GM21360 (cell line): ENCODE measurements around the gene PFKFB2.
"Not testable (repeated sequence)": the region's sequence is repeated elsewhere in the genome, so short reads cannot be mapped to it uniquely, and the experiment has no call there.

Experiments
- ATAC-seq: cut with Tn5 transposase; IDR thresholded peaks from one replicate; pipeline ENCODE4 v1.9.1; 2021; ENCODE audit warnings: mild to moderate bottlenecking, moderate library complexity; ENCODE audit not compliant: unreplicated experiment

PFKFB2 gene

DNA sequence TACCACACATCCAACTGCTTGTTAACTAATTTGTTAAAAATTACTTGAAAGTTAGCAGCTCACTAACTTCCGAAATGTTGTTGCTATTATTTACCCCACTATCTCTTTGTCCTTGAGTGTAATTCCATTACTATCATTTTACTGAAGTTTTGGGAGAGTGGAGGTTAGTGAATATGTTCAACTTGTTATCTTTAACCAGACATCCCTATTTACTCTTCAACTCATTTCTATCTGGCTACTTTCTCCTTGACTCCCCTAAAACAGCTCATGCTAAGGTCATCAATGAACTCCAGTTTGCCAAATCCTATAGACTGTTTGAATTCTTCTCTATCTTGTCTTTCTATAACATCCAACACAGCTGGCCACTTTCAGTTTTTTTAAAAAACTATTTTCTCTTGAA is 16.2 kb upstream of the PFKFB2 start:
- ATAC-seq: no peak

DNA sequence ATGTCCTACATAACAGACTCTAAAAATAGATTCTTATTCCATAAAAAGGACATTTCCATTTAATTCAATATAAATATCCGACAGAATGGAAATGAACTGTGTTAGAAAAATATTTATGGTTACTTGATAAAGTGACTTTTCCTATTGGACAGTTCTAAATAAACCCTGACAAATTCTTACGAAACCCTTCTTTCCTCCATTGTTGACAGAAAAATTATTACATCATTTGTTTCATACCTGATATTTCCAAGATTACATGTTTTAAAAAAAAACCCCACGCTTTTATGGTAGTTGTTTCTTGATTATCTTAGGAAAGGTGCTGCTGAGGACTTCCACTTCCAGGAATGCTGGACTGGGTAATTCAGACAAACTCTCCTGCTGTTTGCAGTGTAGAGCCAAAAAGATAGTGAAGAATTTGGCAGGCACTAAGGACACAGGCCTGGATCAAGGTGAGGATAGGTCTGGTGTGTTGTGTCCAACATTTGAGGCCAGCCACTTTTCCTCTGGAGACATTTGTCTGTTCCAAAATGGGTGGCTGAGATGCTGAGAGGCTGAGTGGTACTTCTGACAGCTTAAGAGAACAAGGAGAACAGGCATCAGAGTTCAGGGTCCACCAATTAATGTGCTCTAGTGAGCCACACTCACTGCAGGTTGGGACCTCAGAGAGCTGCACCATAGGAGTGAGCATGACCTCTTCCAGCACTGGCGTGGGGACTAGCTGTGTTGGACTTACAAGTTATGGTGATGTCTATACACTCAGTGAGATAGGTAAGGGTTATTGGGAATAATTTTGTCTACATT is 13.5 kb upstream of the PFKFB2 start:
- ATAC-seq: no peak

DNA sequence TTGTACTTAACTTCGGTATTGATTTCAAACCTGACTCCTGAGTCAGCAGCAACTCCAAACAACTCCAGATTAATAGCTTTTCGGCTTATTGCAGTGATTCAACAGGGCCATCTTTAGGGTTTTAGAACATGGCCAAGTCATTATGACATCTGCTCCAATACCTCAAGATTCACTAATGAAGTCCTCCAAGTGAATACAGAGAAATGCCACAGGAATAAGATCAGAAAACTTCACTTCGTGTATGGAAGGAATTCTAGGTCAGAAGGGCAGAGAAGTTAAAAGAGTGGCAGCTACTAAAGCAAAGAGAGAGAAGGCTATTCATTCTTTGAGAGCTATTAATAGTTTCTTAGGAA is 12.9 kb upstream of the PFKFB2 start:
- no peak for ATAC-seq

- not testable (repeated sequence) for ATAC-seq
Measured at GRCh38 chr1:207041397-207041796, 11.7 kb upstream of the PFKFB2 start.

DNA sequence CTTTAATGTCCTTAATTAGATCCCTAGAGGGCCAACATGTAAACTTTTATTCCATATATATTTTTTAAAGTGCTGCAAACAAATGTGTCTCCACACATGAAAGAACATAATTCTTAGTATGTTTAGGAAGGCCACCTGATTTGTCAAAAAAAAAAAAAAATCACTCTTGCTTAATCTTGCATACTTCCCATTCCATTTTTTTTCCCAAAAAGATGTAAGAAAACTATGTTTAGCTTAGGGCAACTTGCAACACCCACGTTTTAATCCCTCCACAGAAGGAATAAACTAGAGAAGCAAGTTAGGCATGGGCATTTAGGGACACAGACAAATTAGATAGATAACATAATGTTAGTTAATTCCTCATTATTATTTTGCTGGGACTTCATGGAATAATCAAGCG is 7.6 kb upstream of the PFKFB2 start:
- ATAC-seq: no peak

- no peak for ATAC-seq
Measured at GRCh38 chr1:207047505-207047904, 5.6 kb upstream of the PFKFB2 start.

DNA sequence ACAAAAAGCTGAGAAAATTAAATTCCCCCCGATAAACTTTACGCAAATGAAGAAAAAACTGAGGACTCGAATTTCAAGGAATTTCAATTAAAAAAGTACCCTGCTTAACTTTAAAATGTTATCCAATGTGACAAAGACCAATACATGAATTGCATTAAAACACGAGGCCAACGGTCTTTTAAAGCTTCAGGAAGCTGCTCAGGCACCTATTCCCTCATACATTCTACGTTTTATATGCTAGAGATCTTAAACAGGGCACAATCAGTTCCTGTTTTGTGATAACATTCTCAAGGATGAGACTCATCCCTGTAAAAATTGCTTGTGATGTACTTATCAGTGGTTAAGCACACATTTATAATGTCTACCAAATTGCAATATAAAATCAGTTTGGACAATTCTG is 5.0 kb upstream of the PFKFB2 start:
- ATAC-seq: no peak

DNA sequence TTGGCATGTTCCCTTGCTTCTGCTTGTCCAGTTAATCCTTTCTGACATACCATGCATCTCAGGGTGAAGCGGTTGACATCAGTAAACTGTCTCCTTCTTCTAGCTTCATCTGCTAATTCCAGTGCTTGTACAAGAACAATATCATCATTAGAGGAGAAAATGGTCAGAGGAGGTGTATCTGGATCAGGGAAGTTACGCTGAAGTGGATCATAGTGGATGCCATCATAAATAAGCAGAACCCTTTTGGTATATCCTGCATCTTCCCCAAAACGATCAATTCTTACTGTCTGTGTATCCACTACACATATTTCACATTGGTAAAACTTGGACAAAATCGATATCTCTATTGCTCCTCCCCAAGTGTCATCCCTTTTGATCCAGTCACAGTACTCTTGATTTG is 4.0 kb upstream of the PFKFB2 start:
- no peak for ATAC-seq

DNA sequence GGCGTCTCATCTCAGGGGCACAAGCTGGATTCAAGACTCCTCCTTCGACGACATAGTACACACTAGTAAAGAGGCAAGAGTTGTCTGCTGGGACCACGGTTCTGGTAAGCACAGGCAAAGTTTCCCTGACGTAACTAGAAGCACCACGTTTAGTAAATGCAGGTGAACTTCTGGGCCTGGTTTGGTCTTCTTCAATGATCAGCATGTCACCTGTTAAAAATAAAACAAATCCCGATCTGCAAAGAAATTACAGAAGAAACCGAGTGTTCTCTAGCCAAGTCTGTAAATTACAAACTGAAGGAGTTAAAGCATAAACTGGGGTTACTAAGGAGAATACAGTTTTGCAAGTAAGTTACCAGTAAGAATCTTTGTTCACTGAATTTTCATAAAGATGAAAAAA is 3.6 kb upstream of the PFKFB2 start:
- ATAC-seq: no peak

GRCh38 chr1:207049974-207050391 is 3.1 kb upstream of the PFKFB2 start:
- no peak for ATAC-seq

DNA sequence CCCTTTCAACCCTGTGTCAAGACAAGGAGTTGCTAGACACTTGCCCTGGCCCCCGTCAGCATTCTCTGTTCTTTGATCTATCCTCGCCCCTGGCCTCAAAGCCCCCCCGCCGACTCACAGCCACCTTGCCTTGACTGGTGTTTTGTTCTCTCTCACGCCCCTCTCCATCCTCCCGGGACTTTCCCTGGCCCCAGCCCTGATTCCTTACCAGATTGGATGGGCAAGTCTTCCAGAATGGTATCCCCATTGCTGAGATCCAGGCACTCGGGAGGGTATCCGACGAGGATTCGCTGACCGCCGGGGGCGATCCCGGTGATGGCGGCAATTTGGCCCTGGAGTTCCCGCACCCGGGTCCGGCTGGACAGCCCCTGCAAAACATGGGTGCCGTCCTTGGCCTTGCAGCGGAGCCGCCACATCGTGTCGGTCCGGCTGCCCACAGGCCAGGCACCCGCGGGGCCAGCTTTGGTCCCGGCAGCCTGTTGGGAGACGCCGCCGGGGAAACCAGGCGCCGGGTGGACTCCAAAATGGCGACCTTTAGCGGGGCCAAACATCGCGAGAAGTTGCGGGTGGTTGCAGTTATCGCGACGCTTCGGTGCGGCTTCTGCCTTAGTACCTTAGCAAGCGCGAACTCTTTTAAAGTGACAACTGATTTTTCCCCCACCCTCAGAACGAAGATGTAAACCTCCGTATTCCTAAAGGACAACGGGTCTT is 2.4 kb upstream of the PFKFB2 start:
- no peak for ATAC-seq

- ATAC-seq: no peak
Measured at GRCh38 chr1:207051191-207051943, 1.7 kb upstream of the PFKFB2 start, which contains the start of gene YOD1. Gene YOD1, minus strand, starts transcription at chr1:207051208. Its CDS starts 178 bp downstream, at chr1:207051030.

DNA sequence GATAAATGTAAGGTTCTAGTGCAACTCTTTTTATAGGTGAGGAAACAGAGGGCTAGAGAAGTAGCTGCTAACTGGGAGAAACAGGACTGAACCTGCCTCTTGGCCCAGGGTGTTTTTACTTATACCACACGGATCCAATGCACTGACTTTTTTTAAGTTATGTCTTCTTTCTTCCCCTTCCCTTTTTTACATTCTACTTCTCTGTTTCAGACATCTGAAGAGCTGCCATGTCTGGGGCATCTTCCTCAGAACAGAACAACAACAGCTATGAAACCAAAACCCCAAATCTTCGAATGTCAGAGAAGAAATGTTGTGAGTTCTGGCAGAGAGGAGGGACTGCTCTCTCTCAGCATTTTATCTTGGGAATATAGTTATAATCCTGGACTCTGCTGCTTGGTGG is 1.4 kb downstream of the PFKFB2 start:
- ATAC-seq: no peak

DNA sequence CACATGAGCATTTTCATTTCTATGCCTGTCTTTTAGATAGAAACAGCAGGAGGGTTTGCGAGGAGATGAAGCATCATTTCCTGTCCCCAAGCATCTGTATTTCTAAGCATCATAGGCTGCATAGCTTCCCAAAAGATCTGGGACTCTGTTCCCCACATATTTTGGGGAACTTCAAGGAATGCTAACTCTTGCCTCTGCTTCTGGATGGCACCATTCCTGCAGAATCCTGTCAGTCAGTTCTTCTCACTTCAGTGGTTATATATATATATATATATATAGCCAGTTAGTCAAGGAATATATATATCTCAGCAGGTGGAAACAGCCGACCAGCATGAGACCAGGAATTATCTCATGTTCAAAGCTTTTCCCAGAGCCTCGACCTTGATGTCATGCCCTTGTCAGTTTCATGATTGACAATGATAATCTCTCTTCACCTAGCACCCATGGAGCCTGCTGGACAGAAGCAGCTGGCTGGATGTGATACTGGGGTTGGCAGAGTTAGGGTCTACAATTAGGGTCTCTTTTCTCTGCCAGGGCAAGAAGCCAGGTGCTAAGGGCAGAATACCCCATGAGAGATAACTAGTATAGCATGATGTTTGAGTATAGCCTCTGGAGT is 2.4 kb downstream of the PFKFB2 start:
- no peak for ATAC-seq

DNA sequence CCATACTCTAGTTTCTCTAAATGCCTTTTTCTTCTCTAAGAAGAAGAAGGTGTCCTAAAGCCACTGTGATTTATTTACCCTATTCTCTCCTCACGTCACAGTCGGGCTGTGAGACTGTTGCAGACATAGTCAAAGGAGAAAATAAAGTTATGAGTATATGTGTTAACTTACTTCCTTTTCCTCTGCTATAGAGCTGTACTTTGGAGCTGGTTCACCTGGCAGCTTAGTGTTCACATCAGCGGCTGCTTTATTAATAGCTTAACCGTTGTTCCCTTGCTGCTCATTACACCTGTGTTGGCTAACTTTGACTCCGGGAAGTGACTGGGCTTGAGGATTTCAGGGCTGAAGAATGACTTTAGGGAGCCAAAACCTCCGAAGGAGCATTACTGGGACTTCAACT is 3.6 kb downstream of the PFKFB2 start:
- ATAC-seq: no peak

GRCh38 chr1:207058252-207058651 is 5.2 kb downstream of the PFKFB2 start:
- no peak for ATAC-seq

DNA sequence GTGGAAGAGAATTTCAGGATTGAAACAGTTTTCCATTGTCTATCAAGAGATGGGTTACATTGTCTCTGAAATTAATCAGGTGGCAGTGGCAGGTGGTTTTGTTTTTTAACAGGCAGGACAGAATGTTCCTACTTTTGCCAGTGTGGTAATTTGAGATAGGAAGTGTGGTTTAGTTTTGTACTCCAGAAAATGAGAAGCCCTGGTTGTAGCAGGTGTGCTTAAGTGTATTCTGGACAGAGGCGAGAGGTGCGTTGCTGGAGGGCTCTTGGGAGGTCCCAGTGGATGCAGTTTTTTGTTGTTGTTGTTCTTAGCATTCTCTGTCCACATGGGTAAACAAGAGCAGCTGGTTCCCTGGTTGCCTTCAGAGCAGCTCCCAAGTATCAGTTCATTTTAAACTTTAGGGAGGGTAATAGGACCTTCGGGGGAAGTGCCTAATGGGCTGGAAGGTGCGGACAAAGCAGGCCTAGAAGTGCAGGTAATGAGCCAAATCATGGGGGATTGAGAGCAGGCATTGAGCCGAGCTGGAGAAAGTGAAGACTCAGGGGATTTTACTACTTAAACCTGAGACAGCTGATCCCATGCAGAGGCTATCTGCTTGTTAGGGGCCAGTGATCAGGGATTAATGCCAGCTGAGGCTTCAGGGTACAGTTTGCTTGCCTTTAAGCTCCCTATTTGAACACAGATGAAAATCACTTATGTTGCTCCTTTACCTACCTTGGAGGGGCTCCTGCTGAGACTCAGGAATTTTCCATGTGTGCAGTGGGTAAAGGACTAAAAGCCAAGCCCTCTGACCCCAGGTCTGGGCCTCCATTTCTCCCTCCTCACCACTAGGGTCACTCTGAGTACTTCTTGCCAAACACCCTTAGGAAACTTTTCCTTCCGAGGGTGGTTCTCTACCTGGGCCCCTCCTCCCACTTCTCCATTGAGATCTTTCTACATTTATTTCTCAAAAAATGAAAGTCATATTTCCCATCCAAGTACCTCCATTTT is 6.1 kb downstream of the PFKFB2 start:
- ATAC-seq: no peak

DNA sequence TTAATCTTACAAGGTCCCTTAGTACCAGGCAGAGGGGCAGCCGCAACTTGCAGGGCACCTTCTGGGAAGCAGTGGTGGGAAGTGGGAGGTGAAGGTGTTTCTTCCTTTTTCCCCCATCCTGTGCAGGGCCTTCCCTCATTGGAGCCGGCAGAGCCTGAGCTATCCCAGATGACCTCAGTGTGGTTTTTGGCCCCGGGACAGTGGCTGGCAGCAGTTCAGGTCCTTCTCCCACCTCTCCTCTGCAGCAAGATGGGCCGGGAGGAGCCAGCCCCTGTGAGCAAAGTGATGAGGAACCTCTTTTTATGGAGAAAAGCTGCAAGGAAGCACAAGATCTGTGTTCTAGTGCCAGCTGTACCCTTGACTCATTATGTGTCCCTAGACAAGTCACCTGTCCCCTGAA is 6.8 kb downstream of the PFKFB2 start:
- no peak for ATAC-seq

DNA sequence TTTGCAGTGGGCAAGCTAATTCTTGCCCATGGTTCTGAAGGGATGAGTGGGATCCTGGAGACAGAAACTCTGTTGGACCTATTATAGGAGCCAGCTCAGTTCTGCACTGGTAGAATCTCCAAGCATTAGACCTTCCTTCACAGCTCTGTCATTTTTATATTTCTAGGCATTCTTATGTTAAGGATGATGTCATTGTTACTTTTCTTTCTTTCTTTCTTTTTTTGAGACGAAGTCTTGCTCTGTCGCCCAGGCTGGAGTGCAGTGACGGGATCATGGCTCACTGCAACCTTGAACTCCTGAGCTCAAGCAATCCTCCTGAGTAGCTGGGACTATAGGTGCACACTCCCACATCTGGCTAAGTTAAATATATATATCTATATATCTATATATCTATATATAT is 7.5 kb downstream of the PFKFB2 start:
- ATAC-seq: no peak

DNA sequence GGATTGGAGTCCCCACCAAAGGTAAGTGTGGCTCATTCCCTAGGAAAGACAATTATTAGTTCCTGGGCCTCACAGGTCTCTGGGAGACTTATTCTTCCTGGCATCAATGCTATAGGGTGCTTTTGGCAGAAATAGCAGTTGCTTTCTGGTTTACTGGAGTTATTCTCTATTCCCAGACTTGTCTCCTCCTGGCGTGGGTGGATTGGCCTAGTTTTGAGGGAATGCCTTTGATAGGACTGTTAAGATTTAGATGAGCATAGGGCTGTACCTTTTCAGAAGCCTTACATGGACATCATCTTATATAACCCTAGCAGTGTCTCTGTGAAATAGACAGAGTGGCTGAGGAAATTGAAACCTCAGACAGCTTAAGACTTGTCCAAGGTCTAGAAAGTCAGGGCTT is 9.0 kb downstream of the PFKFB2 start:
- no peak for ATAC-seq
